AG10803 (cell line): ENCODE data around the gene B4GALT3.

Source experiments
- DNase-seq: peaks from one replicate; pipeline ENCODE4 v3.0.0; 2010; ENCODE audit warnings: low read depth
- H3K4me3 ChIP-seq: 2 replicates; pipeline ENCODE4 v1.5.1; 2011; ENCODE audit warnings: mild to moderate bottlenecking, low read length, control low read depth
- CTCF ChIP-seq: conservative IDR thresholded peaks from 2 replicates; pipeline ENCODE4 v1.5.1; 2011; ENCODE audit warnings: mild to moderate bottlenecking, low read length, control low read depth, inconsistent platforms

B4GALT3 gene

GRCh38 chr1:161200992-161201835 lies 23.9 kb upstream of the B4GALT3 start:
- TF ChIP-seq CTCF: no peak
- peak; percentile 85 for DNase-seq
- peak overlapping the region; percentile 63 for H3K4me3 ChIP-seq

- H3K4me3 ChIP-seq: no peak overlapping the region
- TF ChIP-seq CTCF: no peak
- no peak for DNase-seq
These were observed 23.2 kb upstream of the B4GALT3 start for GRCh38 chr1:161200421-161200991.

GRCh38 chr1:161199506-161200139 lies 22.3 kb upstream of the B4GALT3 start:
- H3K4me3 ChIP-seq: peak overlapping the region; percentile 29; the same call in 1 of the 2 replicates
- no peak for DNase-seq
- no peak for TF ChIP-seq CTCF

- peak within 1 kb of the TSS; percentile 70 for H3K4me3 ChIP-seq
- peak; percentile 90 for DNase-seq
- TF ChIP-seq CTCF: no peak
These were observed 21.7 kb upstream of the B4GALT3 start, which contains the start of gene ADAMTS4 for GRCh38 chr1:161198897-161199431. Gene ADAMTS4, minus strand, starts transcription at chr1:161199054. Its CDS starts 427 bp downstream, at chr1:161198627.

- TF ChIP-seq CTCF: no peak; the same call in 1 of the 2 replicates
- H3K4me3 ChIP-seq: peak overlapping the region; percentile 70
- DNase-seq: peak; percentile 41
These were observed 21.0 kb upstream of the B4GALT3 start for GRCh38 chr1:161198194-161198896.

- peak overlapping the region; percentile 70 for H3K4me3 ChIP-seq
- no peak for TF ChIP-seq CTCF
- DNase-seq: no peak
These were observed 20.4 kb upstream of the B4GALT3 start for GRCh38 chr1:161197560-161198193.
